Effector memory CD4-positive, alpha-beta T cell (primary cell): ENCODE measurements around the gene CCR7.
"Not testable (repeated sequence)": the region's sequence is repeated elsewhere in the genome, so short reads cannot be mapped to it uniquely, and the experiment has no call there.

Source experiments
- DNase-seq, 3 donors: peaks; one replicate each; pipeline ENCODE4 v3.0.0-alpha.2; 2020
- H3K27ac ChIP-seq: 2 replicates; pipeline ENCODE4 v1.7.0; 2013; ENCODE audit warnings: mild to moderate bottlenecking, low read length, moderate library complexity; ENCODE audit not compliant: insufficient read depth, poor library complexity, severe bottlenecking
- H3K27me3 ChIP-seq: replicated peaks from 2 replicates; pipeline ENCODE4 v1.7.0; 2013; ENCODE audit warnings: mild to moderate bottlenecking, low read length; ENCODE audit not compliant: insufficient read depth, control insufficient read depth, poor library complexity, severe bottlenecking
- H3K36me3 ChIP-seq: 2 replicates; pipeline ENCODE4 v1.7.0; 2013; ENCODE audit warnings: mild to moderate bottlenecking, low read length, moderate library complexity; ENCODE audit not compliant: control insufficient read depth, insufficient read depth
- H3K4me1 ChIP-seq: 2 replicates; pipeline ENCODE4 v1.7.0; 2013; ENCODE audit warnings: low read length, mild to moderate bottlenecking; ENCODE audit not compliant: control insufficient read depth, insufficient read depth, poor library complexity, severe bottlenecking
- H3K4me3 ChIP-seq: 2 replicates; pipeline ENCODE4 v1.7.0; 2013; ENCODE audit warnings: low read length, low read depth, mild to moderate bottlenecking; ENCODE audit not compliant: insufficient read depth, poor library complexity, severe bottlenecking
- H3K9me3 ChIP-seq: 2 replicates; pipeline ENCODE4 v1.7.0; 2013; ENCODE audit warnings: mild to moderate bottlenecking, low read length, moderate library complexity; ENCODE audit not compliant: control insufficient read depth

The CCR7 gene

GRCh38 chr17:40597556-40598300, 32.5 kb upstream of the CCR7 start:
- Histone ChIP-seq H3K4me3 (peak overlapping the region; percentile 18), H3K27me3 (no peaks in the 10 kb centered on the region), H3K36me3 (no peaks in the 10 kb centered on the region), H3K4me1 (peaks cover 68% of the 10 kb centered on the region), H3K27ac (peak overlapping the region; percentile 99), H3K9me3 (no peaks in the 10 kb centered on the region)
- DNase-seq = no peak

GRCh38 chr17:40597156-40597555, 31.9 kb upstream of the CCR7 start:
- DNase-seq = no peak
- Histone ChIP-seq H3K9me3 (no peaks in the 10 kb centered on the region), H3K4me3 (no peak overlapping the region), H3K27ac (peak overlapping the region; percentile 99), H3K36me3 (no peaks in the 10 kb centered on the region), H3K27me3 (no peaks in the 10 kb centered on the region), H3K4me1 (peaks cover 62% of the 10 kb centered on the region)

GRCh38 chr17:40596261-40596919, 31.1 kb upstream of the CCR7 start:
- DNase-seq = no peak
- Histone ChIP-seq H3K27ac (peak overlapping the region; percentile 99), H3K36me3 (no peaks in the 10 kb centered on the region), H3K4me3 (no peak overlapping the region), H3K4me1 (peaks cover 55% of the 10 kb centered on the region), H3K27me3 (no peaks in the 10 kb centered on the region), H3K9me3 (no peaks in the 10 kb centered on the region)

GRCh38 chr17:40590742-40591141, 25.5 kb upstream of the CCR7 start:
- H3K4me3 ChIP-seq = no peak overlapping the region
- no peaks in the 10 kb centered on the region for H3K27me3 ChIP-seq
- H3K27ac ChIP-seq = no peak overlapping the region
- no peaks in the 10 kb centered on the region for H3K36me3 ChIP-seq
- no peaks in the 10 kb centered on the region for H3K9me3 ChIP-seq
- no peak for DNase-seq
- peaks cover 11% of the 10 kb centered on the region for H3K4me1 ChIP-seq

GRCh38 chr17:40588552-40588951, 23.3 kb upstream of the CCR7 start:
- DNase-seq = no peak
- no peaks in the 10 kb centered on the region for H3K9me3 ChIP-seq
- no peak overlapping the region for H3K4me3 ChIP-seq
- no peaks in the 10 kb centered on the region for H3K36me3 ChIP-seq
- H3K27ac ChIP-seq = no peak overlapping the region
- H3K4me1 ChIP-seq = peaks cover 5% of the 10 kb centered on the region
- H3K27me3 ChIP-seq = no peaks in the 10 kb centered on the region

GRCh38 chr17:40586264-40586663, 21.0 kb upstream of the CCR7 start:
- DNase-seq, H3K27ac ChIP-seq, H3K36me3 ChIP-seq, H3K27me3 ChIP-seq, H3K9me3 ChIP-seq, H3K4me3 ChIP-seq: not testable (repeated sequence)
- H3K4me1 ChIP-seq = peaks cover 24% of the 10 kb centered on the region

GRCh38 chr17:40584950-40585349, 19.7 kb upstream of the CCR7 start:
- H3K4me3 ChIP-seq, H3K9me3 ChIP-seq, DNase-seq, H3K36me3 ChIP-seq, H3K27me3 ChIP-seq, H3K27ac ChIP-seq: not testable (repeated sequence)
- peaks cover 35% of the 10 kb centered on the region for H3K4me1 ChIP-seq

- Histone ChIP-seq H3K27ac (peak overlapping the region; percentile 70), H3K36me3 (no peaks in the 10 kb centered on the region), H3K27me3 (no peaks in the 10 kb centered on the region), H3K4me1 (peaks cover 39% of the 10 kb centered on the region), H3K9me3 (no peaks in the 10 kb centered on the region), H3K4me3 (peak overlapping the region; percentile 3)
- peak; percentile 22 to 55 (median 33) for DNase-seq
These were observed 17.1 kb upstream of the CCR7 start for GRCh38 chr17:40582328-40582901.

- Histone ChIP-seq H3K36me3 (no peaks in the 10 kb centered on the region), H3K27me3 (no peaks in the 10 kb centered on the region), H3K9me3 (no peaks in the 10 kb centered on the region), H3K4me1 (peaks cover 55% of the 10 kb centered on the region), H3K27ac (no peak overlapping the region), H3K4me3 (no peak overlapping the region)
- no peak for DNase-seq
These were observed 14.9 kb upstream of the CCR7 start for GRCh38 chr17:40580140-40580539.

- Histone ChIP-seq H3K4me1 (peaks cover 55% of the 10 kb centered on the region), H3K27me3 (no peaks in the 10 kb centered on the region), H3K36me3 (no peaks in the 10 kb centered on the region), H3K27ac (no peak overlapping the region), H3K4me3 (no peak overlapping the region), H3K9me3 (no peaks in the 10 kb centered on the region)
- no peak for DNase-seq
These were observed 14.2 kb upstream of the CCR7 start for GRCh38 chr17:40579471-40579870.
